Measurements from ENCODE around the gene POMT2. TPM values are rescaled to one million over a fixed set of nuclear protein-coding genes. Genes with fewer than 3 reads are reported as not detected.

POMT2 gene
- total and polyA plus RNA-seq, 4 experiments from 2014 or later: 0.86 to 15.2 (median 7.1) TPM

DNA sequence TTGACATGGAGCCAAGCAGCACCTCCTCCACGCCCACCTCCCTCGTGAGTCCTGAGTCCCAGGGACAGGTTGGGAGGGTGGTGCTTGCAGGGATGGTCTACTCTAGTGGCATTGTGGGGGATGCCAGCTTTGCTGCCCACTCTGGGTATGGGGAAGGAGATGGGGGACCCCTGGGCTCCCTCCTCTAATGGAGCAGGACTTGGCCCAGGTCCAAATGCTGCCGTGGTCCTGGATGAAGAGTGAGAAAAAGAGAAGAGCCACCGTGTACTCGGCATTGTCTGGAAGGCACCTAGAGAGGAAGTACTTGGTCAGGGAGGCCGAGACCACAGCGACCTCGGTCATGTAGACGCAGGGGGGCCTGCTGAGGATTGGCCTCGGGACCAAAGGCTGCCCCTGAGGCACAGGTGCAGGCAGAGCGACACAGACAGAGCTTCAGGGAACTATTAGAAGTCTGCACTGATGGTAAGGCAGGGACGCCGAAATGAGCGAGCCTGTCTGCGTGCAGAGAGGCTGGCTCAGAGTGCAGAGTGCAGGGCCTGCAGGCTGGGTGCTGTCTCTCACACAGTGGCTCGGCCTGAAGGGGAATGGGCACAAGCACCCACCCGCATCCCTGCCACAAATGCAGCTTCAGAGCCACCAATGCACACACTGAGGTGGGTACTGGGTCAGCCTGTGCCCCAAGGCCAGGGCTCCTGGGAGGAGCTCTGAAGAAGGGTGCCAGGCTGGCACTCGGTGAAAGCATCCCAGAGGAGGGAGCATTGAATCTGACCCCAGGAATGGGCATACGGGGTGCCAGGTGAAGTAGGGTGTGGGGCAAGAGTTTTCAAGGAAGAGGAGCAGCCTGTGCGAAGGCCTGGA is 67.1 kb downstream of the POMT2 start:
- Mint-ChIP-seq H3K4me1 (peaks cover 0 to 4% (median 0%) of the 10 kb centered on the region in 4 donors), H3K27ac (no peak overlapping the region), H3K36me3 (no peaks in the 10 kb centered on the region), H3K4me3 (no peak overlapping the region), H3K27me3 (peaks cover 0 to 10% of the 10 kb centered on the region in 2 donors), H3K9me3 (no peaks in the 10 kb centered on the region)
- no peak for DNase-seq
- CTCF ChIA-PET (ENCODE audit: partially characterized antibody): no interaction called here
- H3K27ac ChIP-seq (ENCODE audit: low read depth, low read length): no peak overlapping the region
- intact Hi-C loops (cut with micrococcal nuclease): no loop called here
- H3K36me3 ChIP-seq (ENCODE audit: insufficient read depth, low read length): no peaks in the 10 kb centered on the region
- no peaks in the 10 kb centered on the region for H3K9me3 ChIP-seq (ENCODE audit: control insufficient read depth in 1 of 2, low read length in 2 of 2)
- POLR2A ChIA-PET (ENCODE audit: partially characterized antibody): no interaction called here
- no peak overlapping the region for H3K4me3 ChIP-seq (ENCODE audit: low read length in 2 of 2)
- no peaks in the 10 kb centered on the region for H3K4me1 ChIP-seq (ENCODE audit: insufficient read depth, low read length)
- no peaks in the 10 kb centered on the region for H3K27me3 ChIP-seq (ENCODE audit: insufficient read depth, low read length)

DNA sequence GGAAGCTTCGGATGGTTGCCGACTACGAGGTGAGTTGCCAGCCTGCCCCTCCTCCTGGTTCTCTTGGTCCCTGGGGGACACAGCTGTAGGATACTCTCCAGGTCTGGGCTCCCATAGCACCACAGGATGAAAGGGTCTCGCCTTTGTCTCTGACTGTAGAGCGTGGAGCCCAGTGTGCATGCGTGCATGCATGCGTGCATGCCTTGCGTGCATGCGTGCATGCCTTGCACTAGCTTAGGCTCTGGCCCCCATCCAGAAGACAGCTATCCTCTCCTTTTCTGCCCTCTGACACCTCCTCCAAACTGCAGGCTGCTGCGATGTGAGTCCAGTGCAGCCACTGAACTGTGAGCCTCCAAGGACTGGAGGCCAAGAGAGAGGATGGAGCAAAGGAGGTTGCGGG is 68.8 kb downstream of the POMT2 start:
- Mint-ChIP-seq H3K27me3 (peaks cover 0 to 10% of the 10 kb centered on the region in 2 donors), H3K9me3 (no peaks in the 10 kb centered on the region), H3K36me3 (no peaks in the 10 kb centered on the region), H3K27ac (no peak overlapping the region), H3K4me1 (peaks cover 0 to 4% (median 0%) of the 10 kb centered on the region in 4 donors), H3K4me3 (no peak overlapping the region)
- H3K9me3 ChIP-seq (ENCODE audit: control insufficient read depth in 1 of 2, low read length in 2 of 2): no peaks in the 10 kb centered on the region
- H3K4me3 ChIP-seq (ENCODE audit: low read length in 2 of 2): no peak overlapping the region
- H3K27me3 ChIP-seq (ENCODE audit: insufficient read depth, low read length): no peaks in the 10 kb centered on the region
- no peak overlapping the region for H3K27ac ChIP-seq (ENCODE audit: low read depth, low read length)
- intact Hi-C loops (cut with micrococcal nuclease): no loop called here
- no peaks in the 10 kb centered on the region for H3K4me1 ChIP-seq (ENCODE audit: insufficient read depth, low read length)
- ChIA-PET CTCF (ENCODE audit: partially characterized antibody) (no interaction called here), POLR2A (ENCODE audit: partially characterized antibody) (no interaction called here)
- no peaks in the 10 kb centered on the region for H3K36me3 ChIP-seq (ENCODE audit: insufficient read depth, low read length)
- no peak for DNase-seq

DNA sequence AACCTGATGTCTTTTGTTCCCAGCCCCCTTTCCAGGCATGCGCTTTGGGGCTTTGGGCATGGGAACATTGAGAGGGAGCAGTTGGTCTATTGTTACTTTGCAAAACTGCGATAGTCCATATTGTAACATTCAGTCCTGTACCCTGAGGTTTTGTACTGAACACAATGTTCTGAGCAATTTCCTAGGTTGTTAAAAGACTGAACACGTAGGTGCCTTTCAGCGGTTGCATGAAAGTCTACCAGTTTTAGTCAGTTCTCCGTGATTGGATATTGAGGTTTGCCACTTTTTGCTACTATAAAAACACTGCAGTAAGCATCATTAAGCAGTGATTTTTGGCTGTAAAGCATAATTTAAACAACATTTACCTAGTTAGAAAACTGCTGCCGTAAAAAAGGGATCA is 69.8 kb downstream of the POMT2 start:
- Histone ChIP-seq H3K27me3 (ENCODE audit: insufficient read depth, low read length) (no peaks in the 10 kb centered on the region), H3K9me3 (ENCODE audit: control insufficient read depth in 1 of 2, low read length in 2 of 2) (no peaks in the 10 kb centered on the region), H3K4me1 (ENCODE audit: insufficient read depth, low read length) (no peaks in the 10 kb centered on the region), H3K4me3 (ENCODE audit: low read length in 2 of 2) (no peak overlapping the region), H3K36me3 (ENCODE audit: insufficient read depth, low read length) (no peaks in the 10 kb centered on the region), H3K27ac (ENCODE audit: low read depth, low read length) (no peak overlapping the region)
- peaks cover 0 to 8% of the 10 kb centered on the region in 2 donors for H3K27me3 Mint-ChIP-seq
- H3K9me3 Mint-ChIP-seq: no peaks in the 10 kb centered on the region
- intact Hi-C loops (cut with micrococcal nuclease): no loop called here
- no peaks in the 10 kb centered on the region for H3K36me3 Mint-ChIP-seq
- no peak overlapping the region for H3K4me3 Mint-ChIP-seq
- H3K27ac Mint-ChIP-seq: no peak overlapping the region
- no peak for DNase-seq
- ChIA-PET CTCF (ENCODE audit: partially characterized antibody) (no interaction called here), POLR2A (ENCODE audit: partially characterized antibody) (no interaction called here)
- peaks cover 0 to 4% (median 0%) of the 10 kb centered on the region in 4 donors for H3K4me1 Mint-ChIP-seq

DNA sequence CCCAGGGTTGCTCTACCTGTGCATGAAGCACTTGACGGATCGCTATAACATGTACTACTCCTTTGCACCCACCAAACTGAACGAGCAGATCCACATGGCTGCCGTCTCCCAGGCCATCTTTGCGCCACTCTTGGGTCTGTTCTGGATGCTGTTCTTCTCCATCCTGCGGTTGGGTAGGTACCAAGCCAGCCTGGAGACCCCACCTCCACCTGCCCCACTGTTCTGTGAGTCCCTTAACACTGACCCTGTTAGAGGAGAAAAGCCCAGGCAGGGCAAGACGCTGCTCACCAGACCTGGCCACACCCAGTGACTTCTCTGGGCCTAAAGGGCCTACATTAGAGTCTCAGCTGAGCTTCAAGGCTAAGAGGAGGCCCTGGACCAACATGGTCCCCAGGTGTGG is 71.4 kb downstream of the POMT2 start:
- H3K36me3 Mint-ChIP-seq: no peaks in the 10 kb centered on the region
- CTCF ChIA-PET (ENCODE audit: partially characterized antibody): no interaction called here
- Histone ChIP-seq H3K4me3 (ENCODE audit: low read length in 2 of 2) (no peak overlapping the region), H3K27ac (ENCODE audit: low read depth, low read length) (no peak overlapping the region), H3K27me3 (ENCODE audit: insufficient read depth, low read length) (no peaks in the 10 kb centered on the region), H3K4me1 (ENCODE audit: insufficient read depth, low read length) (no peaks in the 10 kb centered on the region), H3K36me3 (ENCODE audit: insufficient read depth, low read length) (no peaks in the 10 kb centered on the region), H3K9me3 (ENCODE audit: control insufficient read depth in 1 of 2, low read length in 2 of 2) (no peaks in the 10 kb centered on the region)
- intact Hi-C loops (cut with micrococcal nuclease): no loop called here
- no peak for DNase-seq
- H3K4me1 Mint-ChIP-seq: peaks cover 0 to 4% (median 0%) of the 10 kb centered on the region in 4 donors
- POLR2A ChIA-PET (ENCODE audit: partially characterized antibody): interaction anchor here (0.6 kb wide), 1 partner anchor 26 kb away, joined by 4 read pairs; no protein-coding TSS in a partner anchor
- H3K4me3 Mint-ChIP-seq: no peak overlapping the region
- no peak overlapping the region for H3K27ac Mint-ChIP-seq
- peaks cover 2 to 4% of the 10 kb centered on the region in 2 donors for H3K27me3 Mint-ChIP-seq
- H3K9me3 Mint-ChIP-seq: no peaks in the 10 kb centered on the region

DNA sequence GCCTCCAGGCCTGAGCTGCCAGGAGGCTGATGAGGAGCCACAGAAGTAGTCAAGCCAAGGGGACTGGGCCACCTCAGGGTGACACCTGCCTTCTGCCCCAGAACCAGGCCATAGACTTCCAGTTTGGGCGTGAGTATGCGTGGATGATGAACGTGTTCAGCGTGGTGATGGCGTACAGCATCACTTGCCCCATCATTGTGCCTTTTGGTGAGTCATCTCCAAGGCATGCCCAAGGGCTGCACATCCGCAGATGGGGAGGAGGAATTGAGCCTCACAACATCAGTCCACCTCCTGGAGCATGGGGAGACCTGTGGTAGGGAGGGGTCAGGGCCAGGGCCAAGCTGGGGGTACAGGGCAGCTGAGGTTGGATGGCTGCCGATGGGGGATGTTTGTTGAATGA is 72.0 kb downstream of the POMT2 start:
- Histone ChIP-seq H3K27ac (ENCODE audit: low read depth, low read length) (no peak overlapping the region), H3K27me3 (ENCODE audit: insufficient read depth, low read length) (no peaks in the 10 kb centered on the region), H3K9me3 (ENCODE audit: control insufficient read depth in 1 of 2, low read length in 2 of 2) (no peaks in the 10 kb centered on the region), H3K36me3 (ENCODE audit: insufficient read depth, low read length) (no peaks in the 10 kb centered on the region), H3K4me1 (ENCODE audit: insufficient read depth, low read length) (no peaks in the 10 kb centered on the region), H3K4me3 (ENCODE audit: low read length in 2 of 2) (no peak overlapping the region)
- POLR2A ChIA-PET (ENCODE audit: partially characterized antibody): no interaction called here
- CTCF ChIA-PET (ENCODE audit: partially characterized antibody): no interaction called here
- H3K4me3 Mint-ChIP-seq: no peak overlapping the region
- DNase-seq: no peak
- H3K27ac Mint-ChIP-seq: no peak overlapping the region
- peaks cover 0 to 4% (median under 1%) of the 10 kb centered on the region in 4 donors for H3K4me1 Mint-ChIP-seq
- peaks cover 2% of the 10 kb centered on the region in 2 donors for H3K27me3 Mint-ChIP-seq
- H3K36me3 Mint-ChIP-seq: no peaks in the 10 kb centered on the region
- intact Hi-C loops (cut with micrococcal nuclease): no loop called here
- no peaks in the 10 kb centered on the region for H3K9me3 Mint-ChIP-seq

DNA sequence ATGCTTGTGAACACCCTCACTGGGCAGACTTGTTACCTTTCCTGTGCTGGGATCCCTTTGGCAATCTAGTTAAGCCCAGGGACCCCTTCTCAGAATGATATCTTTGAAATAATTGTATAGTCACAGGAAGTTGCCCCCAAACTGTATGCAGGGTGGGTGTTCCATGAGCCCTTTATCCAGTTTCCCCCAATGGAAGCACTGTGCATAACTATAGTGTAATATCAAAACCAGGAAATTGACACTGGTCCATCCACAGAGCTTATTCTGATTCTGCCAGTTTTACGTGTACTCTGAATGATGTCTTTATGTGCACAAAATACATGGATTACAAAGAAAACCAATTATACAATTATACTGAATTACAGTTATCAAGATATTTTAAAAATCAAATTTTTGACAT is 73.9 kb downstream of the POMT2 start:
- no peaks in the 10 kb centered on the region for H3K27me3 ChIP-seq (ENCODE audit: insufficient read depth, low read length)
- Mint-ChIP-seq H3K9me3 (no peaks in the 10 kb centered on the region), H3K4me3 (no peak overlapping the region), H3K27ac (no peak overlapping the region), H3K4me1 (peaks cover 0 to 1% (median 0%) of the 10 kb centered on the region in 4 donors), H3K27me3 (peaks cover 2% of the 10 kb centered on the region in 2 donors), H3K36me3 (no peaks in the 10 kb centered on the region)
- DNase-seq: no peak
- H3K9me3 ChIP-seq (ENCODE audit: control insufficient read depth in 1 of 2, low read length in 2 of 2): no peaks in the 10 kb centered on the region
- ChIA-PET CTCF (ENCODE audit: partially characterized antibody) (no interaction called here), POLR2A (ENCODE audit: partially characterized antibody) (no interaction called here)
- intact Hi-C loops (cut with micrococcal nuclease): no loop called here
- H3K4me1 ChIP-seq (ENCODE audit: insufficient read depth, low read length): no peaks in the 10 kb centered on the region
- no peak overlapping the region for H3K4me3 ChIP-seq (ENCODE audit: low read length in 2 of 2)
- no peak overlapping the region for H3K27ac ChIP-seq (ENCODE audit: low read depth, low read length)
- no peaks in the 10 kb centered on the region for H3K36me3 ChIP-seq (ENCODE audit: insufficient read depth, low read length)

DNA sequence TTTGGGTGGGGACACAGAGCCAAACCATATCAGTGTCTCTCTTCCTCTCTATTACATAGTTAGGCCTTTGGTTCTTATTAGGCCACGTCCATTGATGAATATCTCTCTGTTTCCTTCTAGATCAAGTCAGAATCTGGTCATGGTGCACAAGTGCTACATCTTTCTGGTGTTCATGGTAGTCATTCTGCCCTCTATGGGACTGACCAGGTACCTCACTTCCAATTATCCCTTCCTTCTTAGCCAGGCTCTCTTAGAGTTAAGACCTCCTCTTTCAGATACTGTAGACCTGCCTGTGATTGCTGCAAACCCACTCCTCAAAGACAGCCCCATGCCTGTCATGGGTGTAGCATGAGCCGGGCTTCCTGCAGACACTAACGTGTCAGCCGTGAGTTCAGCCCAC is 74.9 kb downstream of the POMT2 start:
- Mint-ChIP-seq H3K4me1 (peaks cover 0 to 1% (median 0%) of the 10 kb centered on the region in 4 donors), H3K4me3 (no peak overlapping the region), H3K27ac (no peak overlapping the region), H3K36me3 (no peaks in the 10 kb centered on the region), H3K27me3 (peaks cover 2% of the 10 kb centered on the region in 2 donors), H3K9me3 (no peaks in the 10 kb centered on the region)
- intact Hi-C loops (cut with micrococcal nuclease): no loop called here
- H3K36me3 ChIP-seq (ENCODE audit: insufficient read depth, low read length): no peaks in the 10 kb centered on the region
- DNase-seq: no peak
- H3K4me3 ChIP-seq (ENCODE audit: low read length in 2 of 2): no peak overlapping the region
- no peak overlapping the region for H3K27ac ChIP-seq (ENCODE audit: low read depth, low read length)
- ChIA-PET CTCF (ENCODE audit: partially characterized antibody) (no interaction called here), POLR2A (ENCODE audit: partially characterized antibody) (no interaction called here)
- no peaks in the 10 kb centered on the region for H3K27me3 ChIP-seq (ENCODE audit: insufficient read depth, low read length)
- no peaks in the 10 kb centered on the region for H3K9me3 ChIP-seq (ENCODE audit: control insufficient read depth in 1 of 2, low read length in 2 of 2)
- H3K4me1 ChIP-seq (ENCODE audit: insufficient read depth, low read length): no peaks in the 10 kb centered on the region

All from CD4-positive, alpha-beta memory T cell (primary cell).